ENCODE results near the gene ANXA11. TPM values are rescaled to one million over a fixed set of nuclear protein-coding genes. Genes with fewer than 3 reads are reported as not detected.

The ANXA11 gene
- total RNA-seq, 2 experiments from 2014 or later = 93.9 to 164 TPM

GRCh38 chr10:80144067-80144695, 61.2 kb downstream of the ANXA11 start:
- no peak overlapping the region for H2AFZ ChIP-seq (ENCODE audit: low read length)
- intact Hi-C loops (cut with micrococcal nuclease; ENCODE audit: unreplicated experiment) = loop anchor here (1.0 kb wide), 1 partner anchor 61 kb away; the partner anchor contains the start of gene ANXA11
- H3K27ac ChIP-seq (ENCODE audit: low read depth, low read length, poor library complexity, severe bottlenecking) = no peak overlapping the region
- peaks cover 23% of the 10 kb centered on the region for H3K4me1 ChIP-seq (ENCODE audit: insufficient read depth, low read length, poor library complexity, severe bottlenecking)
- DNase-seq (ENCODE audit: low spot score) = peak; percentile 67
- H3K36me3 ChIP-seq (ENCODE audit: insufficient read depth, low read length) = peaks cover 17% of the 10 kb centered on the region
- no peak for TF ChIP-seq EZH2phosphoT487 (IDR thresholded peaks at IDR 0.05; ENCODE audit: borderline replicate concordance, low read depth, low read length)
- no peaks in the 10 kb centered on the region for H3K9me2 ChIP-seq (ENCODE audit: insufficient read depth, low read length)
- CTCF ChIA-PET (ENCODE audit: unreplicated experiment) = interaction anchor here (0.5 to 0.6 kb wide), 2 partner anchors 59 to 1148 kb away, joined by 3 to 10 read pairs; no protein-coding TSS in a partner anchor
- BruUV-seq (replicated peaks) = no TSS peak
- no peaks in the 10 kb centered on the region for H3K79me2 ChIP-seq (ENCODE audit: insufficient read depth, low read depth, low read length)
- peak overlapping the region; percentile 59 for H3K4me2 ChIP-seq (ENCODE audit: low read length)
- no peaks in the 10 kb centered on the region for H4K20me1 ChIP-seq (ENCODE audit: insufficient read depth, low read length)
- POLR2A ChIA-PET = no interaction called here
- peak overlapping the region; percentile 43 for H3K4me3 ChIP-seq (ENCODE audit: low read depth, low read length, poor library complexity, severe bottlenecking)
- H3K9me3 ChIP-seq (ENCODE audit: low read length) = no peaks in the 10 kb centered on the region; the same call in 1 of the 2 replicates

GRCh38 chr10:80141696-80142460, 63.5 kb downstream of the ANXA11 start:
- no TSS peak for BruUV-seq (replicated peaks)
- intact Hi-C loops (cut with micrococcal nuclease; ENCODE audit: unreplicated experiment) = no loop called here
- POLR2A ChIA-PET = no interaction called here
- Histone ChIP-seq H3K79me2 (ENCODE audit: insufficient read depth, low read depth, low read length) (no peaks in the 10 kb centered on the region), H4K20me1 (ENCODE audit: insufficient read depth, low read length) (no peaks in the 10 kb centered on the region), H3K9me3 (ENCODE audit: low read length) (no peaks in the 10 kb centered on the region), H3K27ac (ENCODE audit: low read depth, low read length, poor library complexity, severe bottlenecking) (no peak overlapping the region), H3K4me2 (ENCODE audit: low read length) (no peak overlapping the region), H2AFZ (ENCODE audit: low read length) (no peak overlapping the region), H3K9me2 (ENCODE audit: insufficient read depth, low read length) (no peaks in the 10 kb centered on the region), H3K4me3 (ENCODE audit: low read depth, low read length, poor library complexity, severe bottlenecking) (no peak overlapping the region), H3K4me1 (ENCODE audit: insufficient read depth, low read length, poor library complexity, severe bottlenecking) (peaks cover 23% of the 10 kb centered on the region), H3K36me3 (ENCODE audit: insufficient read depth, low read length) (no peaks in the 10 kb centered on the region)
- CTCF ChIA-PET (ENCODE audit: unreplicated experiment) = no interaction called here
- no peak for DNase-seq (ENCODE audit: low spot score)
- TF ChIP-seq CTCF (conservative IDR thresholded peaks at IDR 0.05; ENCODE audit: low read length) (no peak), EZH2phosphoT487 (IDR thresholded peaks at IDR 0.05; ENCODE audit: borderline replicate concordance, low read depth, low read length) (no peak)

GRCh38 chr10:80140251-80140650, 65.1 kb downstream of the ANXA11 start:
- intact Hi-C loops (cut with micrococcal nuclease; ENCODE audit: unreplicated experiment) = no loop called here
- no peaks in the 10 kb centered on the region for H4K20me1 ChIP-seq (ENCODE audit: insufficient read depth, low read length)
- H3K27ac ChIP-seq (ENCODE audit: low read depth, low read length, poor library complexity, severe bottlenecking) = no peak overlapping the region
- no peak for DNase-seq (ENCODE audit: low spot score)
- no peaks in the 10 kb centered on the region for H3K36me3 ChIP-seq (ENCODE audit: insufficient read depth, low read length)
- H3K9me3 ChIP-seq (ENCODE audit: low read length) = no peaks in the 10 kb centered on the region
- BruUV-seq (replicated peaks) = no TSS peak
- H3K4me2 ChIP-seq (ENCODE audit: low read length) = no peak overlapping the region
- peaks cover 15% of the 10 kb centered on the region for H3K4me1 ChIP-seq (ENCODE audit: insufficient read depth, low read length, poor library complexity, severe bottlenecking)
- TF ChIP-seq EZH2phosphoT487 (IDR thresholded peaks at IDR 0.05; ENCODE audit: borderline replicate concordance, low read depth, low read length) = no peak
- POLR2A ChIA-PET = no interaction called here
- H3K4me3 ChIP-seq (ENCODE audit: low read depth, low read length, poor library complexity, severe bottlenecking) = no peak overlapping the region
- CTCF ChIA-PET (ENCODE audit: unreplicated experiment) = no interaction called here
- H3K79me2 ChIP-seq (ENCODE audit: insufficient read depth, low read depth, low read length) = no peaks in the 10 kb centered on the region
- H2AFZ ChIP-seq (ENCODE audit: low read length) = no peak overlapping the region
- no peaks in the 10 kb centered on the region for H3K9me2 ChIP-seq (ENCODE audit: insufficient read depth, low read length)

Data from OCI-LY7 (cell line).